Erythroblast (primary cell): ENCODE data around the gene MRPL54.

ENCODE experiments used
- DNase-seq, 2 experiments: peaks; one replicate each; lab custom pipeline; 2025; lab: John Stamatoyannopoulos, UW
- GATA1 ChIP-seq: IDR thresholded peaks from 2 replicates; pipeline ENCODE4 v1.6.1; 2011; ENCODE audit warnings: low read depth, mild to moderate bottlenecking, control low read depth, low read length, moderate library complexity
- POLR2A ChIP-seq: IDR thresholded peaks from 2 replicates; pipeline ENCODE4 v1.6.1; 2011; ENCODE audit warnings: mild to moderate bottlenecking, low read length

The MRPL54 gene

GRCh38 chr19:3780786-3781304, 18.4 kb downstream of the MRPL54 start:
- TF ChIP-seq GATA1 (no peak), POLR2A (no peak)
- DNase-seq, result no peak

GRCh38 chr19:3781603-3782002, 19.1 kb downstream of the MRPL54 start:
- TF ChIP-seq GATA1, result no peak
- TF ChIP-seq POLR2A, result no peak
- no peak for DNase-seq

- TF ChIP-seq GATA1, result no peak
- no peak for DNase-seq
Measured at GRCh38 chr19:3782330-3782729, 19.8 kb downstream of the MRPL54 start.

GRCh38 chr19:3782903-3783302, 20.4 kb downstream of the MRPL54 start:
- TF ChIP-seq POLR2A, result no peak
- DNase-seq, result no peak

- TF ChIP-seq POLR2A, result no peak
- no peak for TF ChIP-seq GATA1
- DNase-seq, result no peak
Measured at GRCh38 chr19:3783660-3784584, 21.4 kb downstream of the MRPL54 start.

- DNase-seq, result no peak
- TF ChIP-seq GATA1 (no peak), POLR2A (no peak)
Measured at GRCh38 chr19:3784607-3785450, 22.3 kb downstream of the MRPL54 start.

- DNase-seq, result no peak
- TF ChIP-seq POLR2A (no peak), GATA1 (no peak)
Measured at GRCh38 chr19:3785451-3785937, 23.0 kb downstream of the MRPL54 start.

- no peak for TF ChIP-seq POLR2A
- TF ChIP-seq GATA1, result no peak
- no peak for DNase-seq
Measured at GRCh38 chr19:3785938-3786824, 23.7 kb downstream of the MRPL54 start, which contains the start of gene MATK. MATK (minus strand) TSS chr19:3786381; CDS start chr19:3785135, 1,246 bp downstream.

- DNase-seq, result no peak
- TF ChIP-seq POLR2A (no peak), GATA1 (no peak)
Measured at GRCh38 chr19:3788996-3789778, 26.7 kb downstream of the MRPL54 start.

- TF ChIP-seq POLR2A, result no peak
- no peak for TF ChIP-seq GATA1
Measured at GRCh38 chr19:3790209-3790734, 27.8 kb downstream of the MRPL54 start.

GRCh38 chr19:3790941-3791340, 28.5 kb downstream of the MRPL54 start:
- no peak for TF ChIP-seq GATA1
- TF ChIP-seq POLR2A, result no peak

More at GRCh38 chr19:3790209-3790734, 27.8 kb downstream of the MRPL54 start:
- DNase-seq, result no peak

GRCh38 chr19:3792114-3792513, 29.6 kb downstream of the MRPL54 start:
- no peak for TF ChIP-seq POLR2A
- no peak for TF ChIP-seq GATA1
- no peak for DNase-seq

More at GRCh38 chr19:3790941-3791340, 28.5 kb downstream of the MRPL54 start:
- no peak for DNase-seq
